T-helper 1 cell (primary cell): ENCODE data around the gene HID1.
"Not testable (repeated sequence)": the region's sequence is repeated elsewhere in the genome, so short reads cannot be mapped to it uniquely, and the experiment has no call there.

Source experiments
- DNase-seq, 5 donors: peaks; one replicate each; pipeline ENCODE4 v3.0.0-alpha.2; 2012 to 2020
- total RNA-seq, 4 donors: gene quantifications; one replicate each; lab custom pipeline; 2026; lab: John Stamatoyannopoulos, UW

The HID1 gene, protein sequence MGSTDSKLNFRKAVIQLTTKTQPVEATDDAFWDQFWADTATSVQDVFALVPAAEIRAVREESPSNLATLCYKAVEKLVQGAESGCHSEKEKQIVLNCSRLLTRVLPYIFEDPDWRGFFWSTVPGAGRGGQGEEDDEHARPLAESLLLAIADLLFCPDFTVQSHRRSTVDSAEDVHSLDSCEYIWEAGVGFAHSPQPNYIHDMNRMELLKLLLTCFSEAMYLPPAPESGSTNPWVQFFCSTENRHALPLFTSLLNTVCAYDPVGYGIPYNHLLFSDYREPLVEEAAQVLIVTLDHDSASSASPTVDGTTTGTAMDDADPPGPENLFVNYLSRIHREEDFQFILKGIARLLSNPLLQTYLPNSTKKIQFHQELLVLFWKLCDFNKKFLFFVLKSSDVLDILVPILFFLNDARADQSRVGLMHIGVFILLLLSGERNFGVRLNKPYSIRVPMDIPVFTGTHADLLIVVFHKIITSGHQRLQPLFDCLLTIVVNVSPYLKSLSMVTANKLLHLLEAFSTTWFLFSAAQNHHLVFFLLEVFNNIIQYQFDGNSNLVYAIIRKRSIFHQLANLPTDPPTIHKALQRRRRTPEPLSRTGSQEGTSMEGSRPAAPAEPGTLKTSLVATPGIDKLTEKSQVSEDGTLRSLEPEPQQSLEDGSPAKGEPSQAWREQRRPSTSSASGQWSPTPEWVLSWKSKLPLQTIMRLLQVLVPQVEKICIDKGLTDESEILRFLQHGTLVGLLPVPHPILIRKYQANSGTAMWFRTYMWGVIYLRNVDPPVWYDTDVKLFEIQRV
- 10.1 to 12.9 (median 11.3) reads per million in 4 donors for total RNA-seq

DNA sequence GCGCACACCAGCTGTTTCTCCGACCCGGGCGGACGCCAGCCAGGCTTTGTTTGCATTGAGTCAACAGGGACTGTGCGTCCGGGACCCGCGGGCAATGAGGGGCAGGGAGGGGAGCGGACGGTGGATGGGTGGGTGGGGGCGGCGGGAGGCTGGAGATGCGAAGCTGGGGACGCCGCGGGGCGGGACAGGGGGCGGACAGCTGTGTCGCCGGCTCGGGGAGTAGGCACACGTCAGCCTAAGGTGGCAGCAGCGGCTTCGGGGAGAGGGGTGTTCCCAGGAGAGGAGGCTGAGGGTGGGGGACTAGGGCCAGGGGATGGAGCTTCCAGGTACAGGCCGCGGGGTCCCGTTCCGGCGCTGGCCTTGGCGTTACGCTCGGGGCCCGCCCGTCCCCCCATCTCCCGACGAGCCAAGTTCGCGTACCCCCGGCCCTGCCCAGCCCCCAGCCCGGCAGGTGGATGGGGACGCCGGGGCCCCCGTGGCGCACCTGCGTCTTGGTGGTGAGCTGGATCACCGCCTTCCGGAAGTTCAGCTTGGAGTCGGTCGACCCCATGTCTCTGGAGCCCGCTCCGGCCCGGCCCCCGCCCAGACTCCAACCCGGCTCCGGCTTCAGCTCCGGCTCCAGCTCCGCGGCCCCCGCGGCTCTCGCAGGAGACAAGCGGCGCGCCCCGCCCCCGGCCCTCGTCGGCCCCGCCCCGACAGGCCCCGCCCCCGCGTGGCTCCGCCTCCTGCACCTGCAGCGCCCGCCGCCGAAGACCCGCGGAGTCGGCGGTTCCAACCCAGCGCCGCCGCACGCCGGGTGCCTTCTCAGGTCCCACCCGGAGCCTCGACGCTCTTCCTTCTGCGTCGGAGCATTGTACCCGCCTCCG is at the start of gene HID1:
HID1 (minus strand) TSS at position 653 of the 866 bp plus-strand sequence; CDS start at position 550, 103 bp downstream.
- DNase-seq = peak; percentile 39 to 82 (median 73)

DNA sequence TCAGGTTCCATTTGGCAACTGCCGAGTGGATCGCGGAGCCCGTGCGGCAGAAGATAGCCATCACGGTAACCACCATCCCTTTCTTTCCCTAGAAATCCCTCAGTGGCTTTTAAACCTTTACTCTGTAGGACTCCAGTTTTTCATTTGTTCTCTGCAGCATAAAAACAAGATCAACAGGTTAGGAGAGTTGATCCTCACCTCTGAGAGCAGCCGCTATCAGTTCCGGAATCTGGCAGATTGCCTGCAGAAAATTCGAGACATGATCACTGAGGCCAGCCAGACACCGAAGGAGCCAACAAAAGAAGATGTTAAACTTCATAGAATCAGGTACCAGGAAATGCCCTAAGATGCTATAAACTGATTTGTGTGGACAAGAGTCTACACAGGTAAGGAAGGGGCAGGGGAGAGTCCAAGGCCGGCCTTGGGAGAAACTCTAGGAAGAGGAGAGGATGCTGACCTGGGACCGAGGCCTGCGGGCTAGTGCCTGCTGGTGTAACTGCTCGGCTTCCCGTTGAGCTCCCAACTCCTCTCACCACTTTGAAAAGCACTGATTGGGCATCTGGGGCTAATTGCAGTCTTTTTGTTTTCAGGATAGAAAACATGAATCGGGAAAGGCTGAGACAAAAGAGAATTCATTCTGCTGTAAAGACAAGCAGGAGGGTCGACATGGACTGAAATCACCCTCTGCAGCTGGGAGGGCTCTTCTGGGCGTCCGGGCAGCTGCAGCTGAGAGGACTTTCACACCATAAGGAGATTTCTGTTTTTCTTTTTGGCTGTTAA is 48.0 kb upstream of the HID1 start:
- no peak for DNase-seq

DNA sequence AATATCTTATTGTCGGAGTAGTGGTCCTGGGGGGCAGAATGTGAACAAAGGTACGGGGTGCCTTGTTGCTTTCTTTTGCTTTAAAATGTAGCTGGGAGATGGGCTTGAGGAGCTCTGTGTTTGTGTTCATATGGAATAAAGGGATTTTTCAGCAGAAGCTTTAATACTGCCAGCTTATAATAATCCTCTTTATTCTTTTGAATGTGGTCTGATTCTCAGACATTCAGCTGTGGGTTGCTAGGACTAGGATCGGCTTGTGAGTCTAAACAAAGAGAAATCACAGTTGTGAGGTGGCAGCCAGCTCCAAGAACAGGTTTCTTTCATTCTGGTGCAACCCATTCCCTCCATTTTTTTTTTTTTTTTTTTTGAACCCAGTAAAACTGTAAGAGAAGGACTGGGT is 47.2 kb upstream of the HID1 start:
- DNase-seq = no peak

DNA sequence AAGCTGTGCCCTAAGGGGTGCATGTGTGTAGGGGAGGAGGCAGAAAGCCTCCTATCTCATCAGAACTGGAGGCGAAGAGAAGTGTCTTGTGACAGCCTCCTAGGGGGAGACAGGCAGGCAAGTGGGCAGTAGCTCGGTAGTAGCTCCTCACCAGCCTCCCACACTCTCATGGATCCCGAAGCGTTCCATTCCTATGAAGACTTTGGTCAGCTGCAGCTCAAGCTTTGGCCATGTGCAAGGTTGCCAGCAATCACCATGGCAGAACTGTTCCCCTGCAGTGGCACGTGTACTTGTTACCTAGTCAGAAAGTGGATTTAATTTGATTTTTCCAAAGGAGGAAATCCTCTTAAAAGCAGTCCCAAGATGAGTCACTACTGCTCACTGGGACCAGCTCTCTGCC is 46.6 kb upstream of the HID1 start:
- no peak for DNase-seq

DNA sequence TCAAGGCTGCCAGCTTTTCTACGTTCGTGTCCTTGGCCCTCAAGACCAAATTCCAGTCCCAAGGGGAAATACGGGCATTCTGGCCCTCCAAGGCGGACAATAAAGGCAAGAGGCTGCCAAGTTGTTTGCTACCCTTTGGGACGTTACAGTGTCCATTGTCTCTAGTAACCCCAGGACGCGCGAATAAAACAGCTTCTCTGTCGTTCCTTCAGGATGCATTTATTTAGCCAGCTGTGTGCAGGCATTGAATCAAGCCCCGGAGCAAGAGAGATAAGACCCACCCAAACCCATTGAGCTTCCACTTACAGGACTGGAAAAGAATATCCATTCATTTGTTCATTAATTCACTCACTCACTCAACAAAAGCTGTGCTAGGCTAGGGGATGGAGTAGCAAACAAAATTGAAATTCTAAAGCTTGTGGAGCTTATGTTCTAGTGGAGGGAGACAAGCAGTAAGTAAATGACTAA is 40.6 kb upstream of the HID1 start:
- no peak for DNase-seq

DNA sequence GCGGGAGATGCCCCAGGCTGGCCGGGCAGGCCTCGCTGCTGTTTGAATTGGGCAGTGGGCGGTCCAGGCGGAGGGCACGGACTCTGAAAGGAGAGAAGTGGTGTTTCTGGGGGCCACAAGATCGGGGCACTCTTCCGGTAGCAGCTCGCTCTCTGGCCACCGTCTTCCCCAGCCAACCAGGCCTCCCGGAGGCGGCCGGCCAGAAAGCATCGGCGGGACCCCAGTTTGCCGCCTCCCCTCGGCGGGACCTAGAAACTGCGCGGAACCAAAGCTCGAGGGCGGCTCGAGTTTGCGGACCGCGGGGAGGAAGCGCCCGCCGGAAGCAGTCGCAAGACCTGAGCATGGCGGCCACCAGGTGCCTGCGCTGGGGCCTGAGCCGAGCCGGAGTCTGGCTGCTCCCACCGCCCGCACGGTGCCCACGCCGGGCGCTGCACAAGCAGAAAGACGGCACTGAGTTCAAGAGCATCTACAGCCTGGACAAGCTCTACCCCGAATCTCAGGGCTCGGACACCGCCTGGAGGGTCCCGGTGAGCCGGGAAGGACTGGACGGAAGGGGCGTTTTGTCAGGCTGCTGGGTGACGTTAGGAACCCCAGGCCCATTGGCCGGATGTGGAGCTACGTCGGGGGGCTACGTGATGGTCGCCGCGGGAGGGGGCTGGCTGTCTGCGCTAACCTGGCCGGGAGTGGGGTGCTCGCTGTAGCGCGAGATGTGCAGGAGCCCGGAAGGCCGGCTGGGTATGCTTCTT is 40.0 kb upstream of the HID1 start, which contains the start of gene MRPL58:
MRPL58 (plus strand) TSS at position 325 of the 746 bp plus-strand sequence; CDS start at position 342, 17 bp downstream.
- peak; percentile 55 to 87 (median 65) for DNase-seq

DNA sequence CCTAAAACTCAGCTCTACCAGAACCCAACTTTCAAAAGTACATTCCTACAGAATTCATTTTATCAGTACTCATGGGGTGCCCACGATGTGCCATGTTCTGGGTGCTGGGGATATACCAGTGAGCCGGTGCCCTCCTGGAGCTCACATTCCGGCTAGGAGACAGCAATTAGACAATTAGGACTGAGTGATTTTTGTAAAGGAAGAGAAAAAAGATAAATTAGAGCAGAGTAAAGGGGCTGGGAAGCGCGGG is 39.5 kb upstream of the HID1 start:
- DNase-seq = no peak

DNA sequence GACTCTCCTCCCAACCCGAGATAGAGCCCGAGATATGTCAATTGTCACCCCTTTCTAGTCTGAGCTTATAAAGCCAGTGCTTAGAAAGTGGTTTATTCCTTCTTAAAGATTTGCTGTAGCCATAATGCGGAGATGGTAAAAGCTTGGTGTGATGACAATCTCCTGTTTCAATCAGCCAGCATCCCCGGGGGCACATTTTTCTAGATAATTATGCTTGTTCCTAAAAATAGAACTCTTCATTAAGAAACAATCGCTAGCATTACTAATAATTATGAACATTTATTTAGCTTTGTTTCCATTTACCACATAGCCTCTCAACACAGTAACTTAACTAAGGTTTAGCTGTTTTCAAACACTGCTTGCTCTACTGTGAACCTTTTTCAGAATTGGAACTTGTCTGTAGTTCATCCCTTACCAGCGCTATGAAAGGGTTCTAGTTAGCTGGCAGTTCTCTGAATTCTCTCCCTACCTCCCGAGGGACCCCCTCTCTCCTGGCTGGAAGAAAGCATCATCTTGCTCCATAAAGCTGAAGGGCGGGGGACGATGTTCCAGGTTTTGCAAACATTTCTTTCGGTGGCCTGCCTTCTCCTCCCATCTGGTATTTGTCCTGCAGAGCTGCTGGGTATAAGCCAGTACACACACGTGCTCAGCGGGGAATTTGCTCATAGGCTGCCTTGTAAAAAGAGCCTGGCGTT is 39.0 kb upstream of the HID1 start:
- no peak for DNase-seq

DNA sequence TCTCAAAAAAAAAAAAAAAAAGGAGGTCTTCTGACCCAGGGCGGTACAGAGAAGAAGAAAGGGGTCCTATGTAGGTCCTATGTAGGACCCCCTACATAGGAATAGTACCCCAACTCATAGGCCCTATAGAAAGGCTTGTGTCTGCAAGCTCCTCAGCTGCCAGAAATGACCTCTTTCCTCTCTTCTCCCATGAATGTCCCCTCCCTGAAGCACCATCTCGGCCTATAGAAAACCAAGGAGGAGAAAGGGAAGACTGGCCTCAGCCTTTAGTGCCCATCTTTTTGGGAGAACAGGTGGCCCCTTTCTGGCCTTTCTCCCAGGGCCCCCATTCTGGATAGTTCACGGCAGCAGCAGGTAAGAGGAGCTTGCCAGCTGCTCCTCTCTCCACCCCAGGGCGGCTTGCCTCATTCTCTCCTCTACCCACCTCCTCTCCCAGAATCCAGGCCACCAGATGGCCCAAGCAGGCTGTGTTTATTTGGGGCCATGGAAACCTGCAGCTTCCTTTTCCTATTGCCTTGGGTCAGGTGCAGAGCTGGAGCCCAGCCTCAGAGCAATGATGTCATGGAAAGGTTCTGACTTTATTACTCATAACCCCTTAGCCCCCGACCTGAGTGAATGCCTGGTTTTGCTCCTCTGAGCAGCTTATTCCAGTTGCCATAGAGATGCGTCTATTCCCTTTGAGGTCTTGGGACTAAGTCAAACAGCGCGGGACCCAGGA is 38.3 kb upstream of the HID1 start:
- DNase-seq = no peak

DNA sequence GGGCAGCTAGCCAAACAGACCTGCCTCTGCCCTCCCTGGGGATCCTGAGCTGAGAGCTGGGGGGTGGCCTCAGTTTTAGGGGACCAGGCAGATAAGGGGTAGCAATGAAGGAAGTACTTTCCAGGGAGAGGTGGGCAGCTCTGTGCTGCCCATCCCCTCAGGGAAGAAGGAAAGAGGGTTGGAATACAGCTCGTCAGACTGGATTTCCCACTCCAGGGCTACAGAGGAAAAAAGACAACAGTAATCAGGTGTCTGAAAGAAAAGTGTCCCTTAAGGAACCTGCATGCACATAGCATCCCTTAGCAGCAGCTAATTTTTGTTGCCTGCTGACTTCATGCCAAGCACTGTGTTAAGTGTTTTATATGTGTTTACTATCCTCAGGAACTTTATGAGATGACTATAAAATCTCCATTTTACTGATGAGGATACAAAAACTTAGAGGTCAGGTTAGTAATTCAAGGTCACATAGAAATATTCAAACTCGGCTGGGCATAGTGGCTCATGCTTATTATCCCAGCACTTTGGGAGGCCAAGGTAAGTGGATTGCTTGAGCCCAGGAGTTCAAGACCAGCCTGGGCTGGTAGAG is 36.7 kb upstream of the HID1 start:
- DNase-seq = no peak

DNA sequence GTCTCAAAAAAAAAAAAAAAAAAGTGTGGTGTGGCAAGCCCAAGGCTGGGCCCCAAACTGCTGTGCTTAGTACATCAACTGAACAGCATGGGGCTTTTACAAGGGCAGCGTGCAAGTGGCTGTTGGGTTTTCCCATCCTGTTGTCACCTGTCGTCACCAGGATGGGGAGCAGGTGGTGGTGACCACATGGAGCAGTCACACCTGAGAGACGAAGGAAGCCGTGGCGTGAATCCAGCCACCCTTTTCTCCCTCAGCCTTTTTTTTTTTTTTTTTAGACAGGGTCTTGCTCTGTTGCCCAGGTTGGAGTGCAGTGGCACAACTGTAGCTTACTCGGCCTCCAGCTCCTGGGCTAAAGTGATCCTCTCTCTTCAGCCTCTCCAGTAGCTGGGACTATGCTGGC is 35.8 kb upstream of the HID1 start:
- DNase-seq = no peak

DNA sequence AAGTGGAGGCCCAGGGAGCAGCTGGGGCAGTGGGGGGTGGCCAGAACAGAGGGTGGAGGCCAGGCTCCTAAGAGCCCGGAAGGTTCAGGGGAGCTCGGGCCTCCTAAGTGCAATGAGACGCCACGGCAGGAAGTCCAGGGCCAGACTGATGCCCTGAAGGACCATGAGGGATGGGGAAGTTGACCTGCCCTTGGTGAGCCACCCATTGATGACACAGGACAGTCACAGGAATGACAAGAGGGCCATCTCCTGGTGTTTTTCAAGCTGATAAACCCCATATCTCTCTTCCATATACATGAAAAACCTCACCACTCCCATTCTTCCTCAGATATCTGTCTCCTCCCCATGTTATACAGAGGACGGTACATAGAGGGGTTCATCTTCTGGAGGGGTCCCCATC is 34.1 kb upstream of the HID1 start:
- DNase-seq = no peak

DNA sequence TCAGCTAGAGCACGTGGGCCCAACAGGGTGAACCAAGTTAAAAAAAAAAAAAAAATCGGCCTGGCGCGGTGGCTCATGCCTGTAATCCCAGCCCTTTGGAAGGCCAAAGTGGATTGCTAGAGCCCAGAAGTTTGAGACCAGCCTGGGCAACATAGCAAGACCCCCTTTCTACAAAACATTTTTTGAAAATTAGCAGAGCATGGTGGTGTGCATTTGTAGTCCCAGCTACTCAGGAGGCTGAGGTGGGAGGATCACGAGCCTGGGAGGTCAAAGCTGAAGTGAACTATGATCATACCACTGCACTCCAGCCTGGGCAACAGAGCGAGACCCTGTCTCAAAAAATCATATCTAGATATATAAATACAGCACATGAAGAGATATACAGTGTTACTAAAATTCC is 33.5 kb upstream of the HID1 start:
- DNase-seq = not testable (repeated sequence)

DNA sequence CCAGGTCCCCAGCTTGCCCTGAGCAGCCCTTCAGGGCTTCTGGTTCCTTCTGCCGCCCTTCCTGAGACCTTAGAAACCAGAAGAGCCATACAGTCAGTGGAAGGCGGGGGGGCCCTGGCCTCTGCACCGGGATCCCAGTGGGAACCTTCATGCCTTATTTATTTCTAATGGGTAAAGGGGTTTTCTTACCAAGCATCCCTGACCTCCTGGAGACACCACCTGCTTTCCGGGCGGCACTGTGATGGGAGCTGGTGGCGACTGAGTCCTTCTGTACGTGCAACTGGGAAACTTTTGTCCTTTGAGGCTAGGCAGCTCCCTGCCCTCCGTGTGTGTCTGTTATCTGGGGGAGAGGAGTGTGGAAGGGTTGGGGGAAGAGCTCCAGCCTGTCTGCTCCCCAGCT is 32.7 kb upstream of the HID1 start:
- no peak for DNase-seq

DNA sequence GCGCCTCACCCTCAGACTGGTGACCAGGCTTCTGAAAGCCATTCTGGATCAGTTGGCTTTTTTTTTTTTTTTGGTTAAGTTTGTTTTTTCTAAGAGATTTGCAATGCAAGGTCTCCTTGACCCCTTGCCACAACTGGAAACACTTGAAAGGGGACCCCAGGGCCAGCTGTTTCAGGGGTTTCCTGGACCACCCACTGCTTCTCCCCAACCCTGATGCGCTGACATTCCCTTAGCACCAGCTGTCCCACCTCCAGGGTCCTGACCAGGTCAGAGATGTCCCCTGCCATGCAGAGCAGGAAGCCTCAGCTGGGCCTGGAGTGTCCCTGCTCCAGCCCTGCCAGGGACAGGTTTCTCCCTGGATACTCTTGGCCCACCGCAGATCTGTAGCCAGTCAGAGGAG is 31.8 kb upstream of the HID1 start:
- no peak for DNase-seq

DNA sequence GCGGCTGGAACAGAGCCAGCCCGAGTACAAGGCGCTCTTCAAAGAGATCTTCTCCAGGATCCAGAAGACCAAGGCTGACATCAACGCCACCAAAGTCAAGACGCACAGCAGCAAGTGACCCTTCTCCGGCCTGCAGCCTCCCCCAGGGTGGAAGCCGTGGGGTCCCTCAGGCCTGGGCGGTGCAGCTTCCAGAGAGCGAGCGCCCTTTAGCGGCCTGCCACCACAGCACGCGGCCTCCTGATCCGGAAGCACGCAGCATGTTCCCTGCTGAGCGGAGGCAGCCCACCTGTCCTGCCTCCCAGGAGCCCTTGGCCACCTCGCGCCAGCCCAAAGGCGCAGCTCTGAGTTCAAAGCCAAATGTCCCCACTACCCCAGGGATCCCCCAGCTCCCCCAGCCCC is 31.4 kb upstream of the HID1 start:
- no peak for DNase-seq

DNA sequence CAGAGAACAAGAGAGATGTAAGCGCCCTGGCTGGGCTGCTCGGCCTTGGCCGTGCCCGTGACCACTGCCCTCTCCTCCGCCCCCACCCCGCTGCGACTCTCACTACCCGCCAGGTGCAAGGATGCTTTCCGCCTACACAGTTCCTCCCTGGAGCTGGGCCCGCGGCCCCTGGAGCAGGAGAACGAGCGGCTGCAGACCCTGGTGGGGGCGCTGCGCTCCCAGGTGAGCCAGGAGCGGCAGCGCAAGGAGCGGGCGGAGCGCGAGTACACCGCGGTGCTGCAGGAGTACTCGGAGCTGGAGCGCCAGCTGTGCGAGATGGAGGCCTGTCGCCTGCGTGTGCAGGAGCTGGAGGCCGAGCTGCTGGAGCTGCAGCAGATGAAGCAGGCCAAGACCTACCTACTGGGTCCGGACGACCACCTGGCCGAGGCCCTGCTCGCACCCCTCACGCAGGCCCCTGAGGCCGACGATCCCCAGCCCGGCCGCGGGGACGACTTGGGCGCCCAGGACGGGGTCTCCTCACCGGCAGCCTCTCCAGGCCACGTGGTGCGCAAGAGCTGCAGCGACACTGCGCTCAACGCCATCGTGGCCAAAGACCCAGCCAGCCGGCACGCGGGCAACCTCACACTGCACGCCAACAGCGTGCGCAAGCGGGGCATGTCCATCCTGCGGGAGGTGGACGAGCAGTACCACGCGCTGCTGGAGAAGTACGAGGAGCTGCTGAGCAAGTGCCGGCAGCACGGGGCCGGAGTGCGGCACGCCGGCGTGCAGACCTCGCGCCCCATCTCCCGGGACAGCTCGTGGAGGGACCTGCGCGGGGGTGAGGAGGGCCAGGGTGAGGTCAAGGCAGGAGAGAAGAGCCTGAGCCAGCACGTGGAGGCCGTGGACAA is 30.8 kb upstream of the HID1 start:
- no peak for DNase-seq
